Sigmoid colon (tissue), 4 donors: ENCODE measurements around the gene NLGN4Y.

Experiments
- CTCF ChIP-seq, 4 experiments: fragments of 450-650 bp in 3 of 4; fragments of 200-600 bp in 1 of 4; IDR thresholded peaks; one replicate each; pipeline ENCODE4 v1.5.1; 2016 to 2019; ENCODE audit warnings: antibody characterized with exemption in 4 of 4, mild to moderate bottlenecking in 3 of 4, moderate library complexity in 2 of 4
- EP300 ChIP-seq, 4 donors: sonication (generic); formaldehyde crosslinking; IDR thresholded peaks; one replicate each; pipeline ENCODE4 v1.6.1; 2017; ENCODE audit warnings: antibody characterized with exemption in 4 of 4
- POLR2A ChIP-seq, 2 donors: fragments of 450-650 bp; IDR thresholded peaks; one replicate each; pipeline ENCODE4 v1.6.1; 2016; ENCODE audit warnings: antibody characterized with exemption in 2 of 2, mild to moderate bottlenecking in 2 of 2, moderate library complexity in 2 of 2

DNA sequence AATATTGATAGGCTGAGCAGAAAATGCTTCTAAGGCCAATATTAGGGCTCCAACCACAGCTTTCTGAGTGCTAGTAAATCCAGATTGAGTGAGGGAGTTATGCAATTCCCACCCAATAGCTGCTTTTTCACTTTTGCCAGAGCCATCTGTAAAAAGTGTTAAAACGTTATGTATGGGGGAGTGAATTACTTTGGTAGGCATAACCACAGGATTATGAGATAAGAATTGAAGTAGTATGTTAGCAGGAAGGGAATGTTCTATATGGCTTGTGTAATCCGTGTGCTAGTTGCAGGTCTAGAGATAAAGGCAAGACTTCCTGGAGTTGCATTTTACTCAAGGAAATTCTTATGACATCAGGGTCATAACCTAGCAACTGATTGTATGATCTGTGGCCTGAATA is 347.6 kb downstream of the NLGN4Y start:
- TF ChIP-seq CTCF (IDR thresholded peaks at IDR 0.05): no peak
- TF ChIP-seq EP300 (IDR thresholded peaks at IDR 0.05): no peak
- no peak for TF ChIP-seq POLR2A (IDR thresholded peaks at IDR 0.05)
